Epithelial cell of esophagus (primary cell): ENCODE measurements around the gene CARNS1.
A peak's percentile ranks its signal among the peaks of the same experiment; 100 is the strongest.

ENCODE experiments used
- DNase-seq: peaks from one replicate; pipeline ENCODE4 v3.0.0; 2010; ENCODE audit warnings: low read depth
- H3K4me3 ChIP-seq: 2 replicates; pipeline ENCODE4 v1.5.1; 2011; ENCODE audit warnings: mild to moderate bottlenecking, low read length, control low read depth
- TF ChIP-seq, protein P1 (sequence below): IDR thresholded peaks from 2 replicates; pipeline ENCODE4 v1.5.1; 2011; ENCODE audit warnings: low read depth, mild to moderate bottlenecking, low read length, control low read depth, inconsistent platforms; ENCODE audit not compliant: insufficient read depth; ENCODE audit errors: missing control alignments

The CARNS1 gene

DNA sequence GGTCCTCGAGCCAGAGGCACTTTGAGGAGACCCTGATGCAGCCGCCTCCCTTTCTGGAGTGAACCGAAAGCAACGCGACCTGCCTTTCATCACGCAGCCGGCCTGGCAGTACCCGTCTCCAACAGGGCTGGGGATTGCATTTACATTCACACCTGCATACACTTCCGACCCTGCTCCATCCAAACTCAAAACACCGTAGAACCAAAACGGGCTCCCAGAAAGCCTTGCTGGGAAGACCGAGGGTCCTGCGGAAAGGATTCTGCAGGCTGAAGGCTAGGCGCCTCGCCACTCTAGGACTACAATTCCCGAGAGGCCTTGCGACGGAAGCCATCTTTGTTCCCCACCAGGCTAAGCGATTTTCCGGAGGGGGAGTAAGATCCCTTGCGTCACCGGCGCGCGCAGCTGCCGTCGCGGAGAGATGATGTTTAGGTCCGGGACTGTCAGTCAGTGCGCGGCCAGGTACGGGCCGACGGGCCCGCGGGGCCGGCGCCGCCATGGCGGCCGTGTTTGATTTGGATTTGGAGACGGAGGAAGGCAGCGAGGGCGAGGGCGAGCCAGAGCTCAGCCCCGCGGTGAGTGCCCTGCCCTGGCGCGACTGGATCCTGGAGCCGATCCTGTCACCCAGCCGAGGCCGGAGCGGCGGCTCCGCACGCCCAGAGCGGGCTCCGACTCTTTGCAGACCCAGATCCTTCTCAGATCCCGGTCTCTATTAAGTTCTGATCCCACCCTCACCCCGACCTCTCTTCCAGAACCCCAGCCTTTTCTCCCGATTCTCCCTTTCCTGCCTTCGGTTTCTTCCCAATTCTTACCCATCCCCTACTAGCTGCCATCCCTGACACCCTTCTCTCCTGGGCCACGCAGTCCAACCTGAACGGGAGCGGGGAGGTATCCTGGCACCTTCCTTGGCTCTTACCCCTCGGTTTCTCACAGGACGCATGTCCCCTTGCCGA, 12.8 kb downstream of the CARNS1 start, which contains the start of gene RPS6KB2:
TSS of gene RPS6KB2 (plus strand) at position 443 of the 950 bp plus-strand sequence. CDS start at position 495, 52 bp downstream.
- DNase-seq, result peak; percentile 98
- peak within 1 kb of the TSS; percentile 99 for H3K4me3 ChIP-seq
- TF ChIP-seq, protein P1, sequence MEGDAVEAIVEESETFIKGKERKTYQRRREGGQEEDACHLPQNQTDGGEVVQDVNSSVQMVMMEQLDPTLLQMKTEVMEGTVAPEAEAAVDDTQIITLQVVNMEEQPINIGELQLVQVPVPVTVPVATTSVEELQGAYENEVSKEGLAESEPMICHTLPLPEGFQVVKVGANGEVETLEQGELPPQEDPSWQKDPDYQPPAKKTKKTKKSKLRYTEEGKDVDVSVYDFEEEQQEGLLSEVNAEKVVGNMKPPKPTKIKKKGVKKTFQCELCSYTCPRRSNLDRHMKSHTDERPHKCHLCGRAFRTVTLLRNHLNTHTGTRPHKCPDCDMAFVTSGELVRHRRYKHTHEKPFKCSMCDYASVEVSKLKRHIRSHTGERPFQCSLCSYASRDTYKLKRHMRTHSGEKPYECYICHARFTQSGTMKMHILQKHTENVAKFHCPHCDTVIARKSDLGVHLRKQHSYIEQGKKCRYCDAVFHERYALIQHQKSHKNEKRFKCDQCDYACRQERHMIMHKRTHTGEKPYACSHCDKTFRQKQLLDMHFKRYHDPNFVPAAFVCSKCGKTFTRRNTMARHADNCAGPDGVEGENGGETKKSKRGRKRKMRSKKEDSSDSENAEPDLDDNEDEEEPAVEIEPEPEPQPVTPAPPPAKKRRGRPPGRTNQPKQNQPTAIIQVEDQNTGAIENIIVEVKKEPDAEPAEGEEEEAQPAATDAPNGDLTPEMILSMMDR, result no peak

DNA sequence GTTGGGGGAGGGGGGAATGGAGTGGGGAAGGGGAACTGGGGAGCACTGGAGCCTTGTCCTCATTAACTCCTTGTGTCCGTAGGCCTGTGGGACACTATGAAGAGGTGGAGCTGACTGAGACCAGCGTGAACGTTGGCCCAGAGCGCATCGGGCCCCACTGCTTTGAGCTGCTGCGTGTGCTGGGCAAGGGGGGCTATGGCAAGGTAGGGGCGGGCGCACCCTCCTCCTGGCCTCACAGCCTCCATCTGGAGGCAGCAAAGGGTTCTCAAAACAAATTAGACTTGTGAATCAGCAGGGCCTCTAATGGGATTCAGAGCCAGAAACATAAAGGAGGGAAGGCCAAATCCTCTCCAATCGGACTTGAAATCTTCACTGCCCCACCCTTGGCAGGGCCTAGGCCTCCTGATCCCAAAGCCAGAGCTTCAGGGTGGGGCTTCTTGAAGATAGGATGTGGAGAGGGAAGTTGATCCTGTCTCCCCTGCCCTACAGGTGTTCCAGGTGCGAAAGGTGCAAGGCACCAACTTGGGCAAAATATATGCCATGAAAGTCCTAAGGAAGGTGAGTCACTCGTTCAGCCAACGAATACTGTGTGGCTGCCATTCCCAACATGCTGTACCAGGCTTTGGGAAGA, 13.7 kb downstream of the CARNS1 start:
- peak overlapping the region; percentile 99 for H3K4me3 ChIP-seq
- DNase-seq, result peak; percentile 49
- TF ChIP-seq, protein P1, result no peak

DNA sequence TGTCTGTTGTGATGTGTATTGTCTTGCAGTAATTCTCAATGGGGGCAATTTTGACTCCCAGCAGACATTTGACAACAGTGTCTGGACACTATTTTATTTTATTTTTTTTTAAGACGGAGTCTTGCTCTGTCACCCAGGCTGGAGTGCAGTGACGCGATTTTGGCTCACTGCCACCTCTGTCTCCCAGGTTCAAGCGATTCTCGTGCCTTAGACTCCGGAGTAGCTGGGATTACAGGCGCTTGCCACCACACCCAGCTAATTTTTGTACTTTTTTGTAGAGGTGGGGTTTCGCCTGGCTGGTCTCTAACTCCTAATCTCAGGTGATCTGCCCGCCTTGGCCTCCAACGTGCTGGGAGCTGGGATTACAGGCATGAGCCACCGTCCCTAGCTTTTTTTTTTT, 14.2 kb downstream of the CARNS1 start:
- TF ChIP-seq, protein P1, result no peak
- H3K4me3 ChIP-seq, result peak overlapping the region; percentile 99
- DNase-seq, result no peak

DNA sequence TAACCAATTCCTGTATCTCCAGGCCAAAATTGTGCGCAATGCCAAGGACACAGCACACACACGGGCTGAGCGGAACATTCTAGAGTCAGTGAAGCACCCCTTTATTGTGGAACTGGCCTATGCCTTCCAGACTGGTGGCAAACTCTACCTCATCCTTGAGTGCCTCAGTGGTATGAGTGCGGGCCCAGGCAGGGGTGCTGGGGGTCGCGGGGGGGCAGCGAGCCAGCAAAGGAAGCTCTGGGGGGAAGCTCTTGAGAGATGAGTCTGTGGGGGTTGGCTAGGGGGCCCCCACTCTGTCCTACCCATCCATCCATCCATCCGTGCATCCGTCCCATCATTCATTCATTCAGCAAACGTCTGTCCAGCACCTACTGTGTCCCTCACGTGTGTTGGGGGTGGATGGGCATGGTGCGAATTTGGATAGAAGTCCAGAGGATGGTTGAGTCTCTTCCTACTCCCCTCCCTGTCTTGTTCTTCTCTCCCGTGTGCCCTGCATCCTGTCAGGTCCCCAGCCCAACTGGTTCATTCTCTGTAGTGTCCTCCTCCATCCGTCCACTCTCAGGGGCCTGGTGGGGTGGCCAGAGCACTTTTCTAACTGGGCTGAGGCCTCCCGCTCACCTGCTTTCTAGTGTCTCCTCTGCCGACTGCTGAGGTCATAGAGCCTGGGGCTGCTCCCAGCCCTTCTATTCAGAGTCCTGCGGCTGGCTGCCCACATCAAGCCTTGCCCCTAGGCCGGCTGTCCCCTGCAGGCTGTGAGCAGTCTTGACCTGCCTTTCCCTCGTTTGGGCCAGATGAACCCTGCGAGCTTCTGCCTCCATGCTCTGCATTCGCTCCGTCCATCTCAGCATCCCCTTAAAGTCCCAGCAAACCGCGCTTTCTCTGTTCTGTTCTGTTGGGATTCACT, 16.1 kb downstream of the CARNS1 start:
- H3K4me3 ChIP-seq, result no peak overlapping the region
- DNase-seq, result no peak
- TF ChIP-seq, protein P1, result no peak

DNA sequence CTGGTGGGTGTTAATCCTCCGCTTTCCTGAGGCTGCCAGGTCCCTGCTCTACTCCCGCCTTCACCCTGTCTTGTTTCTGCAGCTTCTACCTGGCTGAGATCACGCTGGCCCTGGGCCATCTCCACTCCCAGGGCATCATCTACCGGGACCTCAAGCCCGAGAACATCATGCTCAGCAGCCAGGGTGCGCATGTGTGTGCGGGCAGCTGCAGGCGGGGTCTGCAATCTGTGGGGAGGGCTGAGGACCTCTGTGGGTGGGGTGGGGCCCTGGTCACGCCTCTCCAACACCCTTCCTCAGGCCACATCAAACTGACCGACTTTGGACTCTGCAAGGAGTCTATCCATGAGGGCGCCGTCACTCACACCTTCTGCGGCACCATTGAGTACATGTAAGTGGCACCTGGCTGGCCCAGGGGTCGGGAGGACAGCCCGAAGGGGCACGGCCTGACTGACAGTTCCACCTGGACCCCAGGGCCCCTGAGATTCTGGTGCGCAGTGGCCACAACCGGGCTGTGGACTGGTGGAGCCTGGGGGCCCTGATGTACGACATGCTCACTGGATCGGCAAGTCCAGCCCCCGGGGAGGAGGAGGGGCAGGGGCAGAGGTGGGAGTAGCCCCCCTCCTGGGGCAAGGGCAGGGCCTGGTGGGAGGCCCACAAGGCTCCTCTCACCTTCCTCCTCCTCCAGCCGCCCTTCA, 17.3 kb downstream of the CARNS1 start:
- TF ChIP-seq, protein P1, result no peak
- no peak overlapping the region for H3K4me3 ChIP-seq
- DNase-seq, result no peak
